ENCODE data around the gene DYNLRB1. TPM values are rescaled to one million over a fixed set of nuclear protein-coding genes. Genes with fewer than 3 reads are reported as not detected.

DYNLRB1 gene
- total RNA-seq, 1 donor: 57.4 TPM

DNA sequence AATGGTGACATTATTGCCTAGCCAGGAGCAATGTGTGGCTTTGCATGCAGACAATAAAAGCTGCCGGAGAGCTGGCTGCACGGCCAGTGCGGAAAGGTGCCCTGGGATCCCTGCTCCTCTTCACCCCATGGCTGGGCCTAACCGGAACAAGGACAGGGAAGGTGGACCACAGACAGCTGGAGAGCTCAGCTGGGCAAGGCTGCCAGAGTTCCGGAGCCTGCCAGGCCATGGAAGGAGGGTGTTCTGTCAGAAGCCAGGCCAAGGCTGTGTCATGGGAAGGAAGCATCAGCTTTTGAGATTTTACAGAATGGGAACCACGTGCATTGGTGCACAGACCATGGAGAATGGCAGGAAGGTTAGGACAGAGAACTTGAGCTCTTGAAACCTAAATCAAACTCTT is 67.3 kb downstream of the DYNLRB1 start:
- TF ChIP-seq, protein P1, sequence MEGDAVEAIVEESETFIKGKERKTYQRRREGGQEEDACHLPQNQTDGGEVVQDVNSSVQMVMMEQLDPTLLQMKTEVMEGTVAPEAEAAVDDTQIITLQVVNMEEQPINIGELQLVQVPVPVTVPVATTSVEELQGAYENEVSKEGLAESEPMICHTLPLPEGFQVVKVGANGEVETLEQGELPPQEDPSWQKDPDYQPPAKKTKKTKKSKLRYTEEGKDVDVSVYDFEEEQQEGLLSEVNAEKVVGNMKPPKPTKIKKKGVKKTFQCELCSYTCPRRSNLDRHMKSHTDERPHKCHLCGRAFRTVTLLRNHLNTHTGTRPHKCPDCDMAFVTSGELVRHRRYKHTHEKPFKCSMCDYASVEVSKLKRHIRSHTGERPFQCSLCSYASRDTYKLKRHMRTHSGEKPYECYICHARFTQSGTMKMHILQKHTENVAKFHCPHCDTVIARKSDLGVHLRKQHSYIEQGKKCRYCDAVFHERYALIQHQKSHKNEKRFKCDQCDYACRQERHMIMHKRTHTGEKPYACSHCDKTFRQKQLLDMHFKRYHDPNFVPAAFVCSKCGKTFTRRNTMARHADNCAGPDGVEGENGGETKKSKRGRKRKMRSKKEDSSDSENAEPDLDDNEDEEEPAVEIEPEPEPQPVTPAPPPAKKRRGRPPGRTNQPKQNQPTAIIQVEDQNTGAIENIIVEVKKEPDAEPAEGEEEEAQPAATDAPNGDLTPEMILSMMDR (IDR thresholded peaks at IDR 0.05; ENCODE audit: insufficient read depth, low read depth, low read length): no peak
- H3K4me3 ChIP-seq (ENCODE audit: low read depth, low read length): no peak overlapping the region
- no peak for DNase-seq (ENCODE audit: low read depth)

DNA sequence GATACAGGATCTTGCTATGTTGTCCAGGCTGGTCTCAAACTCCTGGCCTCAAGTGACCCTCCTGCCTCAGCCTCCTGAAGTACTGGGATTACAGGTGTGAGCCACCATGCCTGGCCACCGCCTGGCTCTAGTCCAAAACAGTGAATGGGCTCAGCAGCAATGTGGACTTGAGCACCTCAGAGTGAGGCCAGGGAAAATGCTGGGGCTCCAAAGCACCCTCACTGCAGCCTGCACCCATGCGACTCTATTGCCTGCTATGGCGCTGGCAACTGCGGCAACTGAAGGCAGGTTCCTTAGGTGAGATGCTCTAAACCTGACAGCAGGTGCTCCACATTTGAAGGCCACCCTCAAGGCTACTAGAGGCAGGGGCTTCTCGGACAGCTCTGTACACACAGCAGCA is 68.8 kb downstream of the DYNLRB1 start:
- TF ChIP-seq, protein P1 (IDR thresholded peaks at IDR 0.05; ENCODE audit: insufficient read depth, low read depth, low read length): no peak
- DNase-seq (ENCODE audit: low read depth): no peak
- H3K4me3 ChIP-seq (ENCODE audit: low read depth, low read length): no peak overlapping the region

DNA sequence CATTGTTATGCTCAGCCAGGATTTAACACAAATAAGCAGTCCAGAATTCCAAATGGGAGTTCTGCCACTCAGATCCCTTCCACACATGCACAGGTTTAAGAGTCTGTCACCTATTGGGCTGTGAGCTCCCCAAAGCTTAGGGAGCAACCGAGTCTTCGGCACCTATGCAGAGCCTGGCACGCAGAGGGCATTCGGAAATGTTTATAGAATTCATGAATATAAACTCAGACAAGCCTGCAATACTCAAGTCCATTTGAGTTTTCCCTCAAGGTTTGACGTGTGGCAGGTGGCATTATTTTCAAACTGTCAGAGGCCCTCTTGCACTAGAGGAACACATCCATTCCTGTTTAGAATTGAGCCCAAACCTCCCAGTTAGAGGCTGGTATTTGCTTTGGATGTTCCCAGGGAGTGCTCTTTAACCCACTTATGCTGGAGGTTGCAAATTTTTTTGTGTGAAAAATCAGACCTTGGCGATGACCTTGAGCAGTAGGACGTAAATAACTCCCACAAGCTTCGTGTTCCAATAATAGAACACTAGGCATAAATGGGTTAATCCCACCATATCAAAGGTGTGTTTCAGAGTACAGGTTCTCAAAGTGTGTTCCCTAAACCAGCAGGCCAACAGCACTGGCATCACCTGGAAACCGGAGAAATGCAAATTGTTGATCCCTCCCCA is 70.4 kb downstream of the DYNLRB1 start:
- no peak overlapping the region for H3K4me3 ChIP-seq (ENCODE audit: low read depth, low read length)
- no peak for DNase-seq (ENCODE audit: low read depth)
- TF ChIP-seq, protein P1 (IDR thresholded peaks at IDR 0.05; ENCODE audit: insufficient read depth, low read depth, low read length): no peak

Small RNA genes lying within 50 kb of the gene (small RNA-seq; reads per million reads assigned to genes)
- not detected for gene RF00019

Other genes with a start within 250 kb of the DYNLRB1 start
- 81.5 and 94.6 TPM in 2 replicates for gene AHCY, start 213.1 kb upstream of the DYNLRB1 start, total RNA-seq
- gene ITCH, start 153.1 kb upstream of the DYNLRB1 start, total RNA-seq: 88.9 and 101 TPM in 2 replicates
- 13.4 and 17.1 TPM in 2 replicates for gene MAP1LC3A, start 42.3 kb downstream of the DYNLRB1 start, total RNA-seq
- gene PIGU, start 160.7 kb downstream of the DYNLRB1 start, total RNA-seq: 10.0 and 13.0 TPM in 2 replicates
- 4.2 and 4.3 TPM in 2 replicates for gene TP53INP2, start 187.9 kb downstream of the DYNLRB1 start, total RNA-seq